ENCODE data around the gene ZNF45. TPM values are rescaled to one million over a fixed set of nuclear protein-coding genes. Genes with fewer than 3 reads are reported as not detected.

The ZNF45 gene
- total and polyA plus RNA-seq, 2 of the 13 experiments (the other 11 are each of a cell fraction or from before 2014, with no cell fraction given) = 2.4 to 11.3 TPM

DNA sequence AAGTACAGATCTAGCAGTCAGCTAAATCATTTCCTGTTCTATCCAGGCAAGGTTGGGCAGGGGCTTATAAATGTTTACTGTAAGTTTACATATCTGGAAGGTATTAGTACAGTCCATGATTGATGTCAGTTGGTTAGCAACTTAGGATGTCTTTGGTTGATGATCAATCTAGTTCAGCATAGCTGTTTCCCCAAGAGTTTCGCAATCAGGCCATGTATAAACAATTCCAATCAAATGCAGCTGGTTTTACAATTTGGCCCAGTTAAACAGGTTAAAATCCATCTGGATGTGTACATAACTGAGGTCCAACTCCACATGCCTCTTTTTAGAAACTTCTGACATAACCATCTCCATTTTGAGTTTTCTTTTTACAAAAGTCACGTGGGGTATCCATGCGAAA, 22.8 kb upstream of the ZNF45 start (continued):
- TF ChIP-seq HNF4A (CRISPR knock-in tag; IDR thresholded peaks at IDR 0.05) (0 out of 2 replicates have a peak, but pooled peaks have one; percentile 23), DNMT1 (CRISPR knock-in tag; IDR thresholded peaks at IDR 0.05) (no peak), SP1 (IDR thresholded peaks at IDR 0.05) (no peak), SP1 (CRISPR knock-in tag; IDR thresholded peaks at IDR 0.05) (no peak), HOXD1 (CRISPR knock-in tag; IDR thresholded peaks at IDR 0.05) (peak; percentile 55; the same call in 1 of the 2 replicates), TEAD3 (CRISPR knock-in tag; optimal IDR thresholded peaks at IDR 0.05; ENCODE audit: borderline replicate concordance) (peak; percentile 16), ZNF335 (CRISPR knock-in tag; IDR thresholded peaks at IDR 0.05) (no peak), GTF3A (CRISPR knock-in tag; conservative IDR thresholded peaks at IDR 0.05) (no peak), CEBPG (CRISPR knock-in tag; IDR thresholded peaks at IDR 0.05) (peak; percentile 92), ZSCAN22 (CRISPR knock-in tag; IDR thresholded peaks at IDR 0.05) (no peak), SP2 (CRISPR knock-in tag; IDR thresholded peaks at IDR 0.05) (no peak)
- TF ChIP-seq, protein P1, sequence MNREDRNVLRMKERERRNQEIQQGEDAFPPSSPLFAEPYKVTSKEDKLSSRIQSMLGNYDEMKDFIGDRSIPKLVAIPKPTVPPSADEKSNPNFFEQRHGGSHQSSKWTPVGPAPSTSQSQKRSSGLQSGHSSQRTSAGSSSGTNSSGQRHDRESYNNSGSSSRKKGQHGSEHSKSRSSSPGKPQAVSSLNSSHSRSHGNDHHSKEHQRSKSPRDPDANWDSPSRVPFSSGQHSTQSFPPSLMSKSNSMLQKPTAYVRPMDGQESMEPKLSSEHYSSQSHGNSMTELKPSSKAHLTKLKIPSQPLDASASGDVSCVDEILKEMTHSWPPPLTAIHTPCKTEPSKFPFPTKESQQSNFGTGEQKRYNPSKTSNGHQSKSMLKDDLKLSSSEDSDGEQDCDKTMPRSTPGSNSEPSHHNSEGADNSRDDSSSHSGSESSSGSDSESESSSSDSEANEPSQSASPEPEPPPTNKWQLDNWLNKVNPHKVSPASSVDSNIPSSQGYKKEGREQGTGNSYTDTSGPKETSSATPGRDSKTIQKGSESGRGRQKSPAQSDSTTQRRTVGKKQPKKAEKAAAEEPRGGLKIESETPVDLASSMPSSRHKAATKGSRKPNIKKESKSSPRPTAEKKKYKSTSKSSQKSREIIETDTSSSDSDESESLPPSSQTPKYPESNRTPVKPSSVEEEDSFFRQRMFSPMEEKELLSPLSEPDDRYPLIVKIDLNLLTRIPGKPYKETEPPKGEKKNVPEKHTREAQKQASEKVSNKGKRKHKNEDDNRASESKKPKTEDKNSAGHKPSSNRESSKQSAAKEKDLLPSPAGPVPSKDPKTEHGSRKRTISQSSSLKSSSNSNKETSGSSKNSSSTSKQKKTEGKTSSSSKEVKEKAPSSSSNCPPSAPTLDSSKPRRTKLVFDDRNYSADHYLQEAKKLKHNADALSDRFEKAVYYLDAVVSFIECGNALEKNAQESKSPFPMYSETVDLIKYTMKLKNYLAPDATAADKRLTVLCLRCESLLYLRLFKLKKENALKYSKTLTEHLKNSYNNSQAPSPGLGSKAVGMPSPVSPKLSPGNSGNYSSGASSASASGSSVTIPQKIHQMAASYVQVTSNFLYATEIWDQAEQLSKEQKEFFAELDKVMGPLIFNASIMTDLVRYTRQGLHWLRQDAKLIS (CRISPR knock-in tag; IDR thresholded peaks at IDR 0.05) = no peak
- TF ChIP-seq, protein P2, sequence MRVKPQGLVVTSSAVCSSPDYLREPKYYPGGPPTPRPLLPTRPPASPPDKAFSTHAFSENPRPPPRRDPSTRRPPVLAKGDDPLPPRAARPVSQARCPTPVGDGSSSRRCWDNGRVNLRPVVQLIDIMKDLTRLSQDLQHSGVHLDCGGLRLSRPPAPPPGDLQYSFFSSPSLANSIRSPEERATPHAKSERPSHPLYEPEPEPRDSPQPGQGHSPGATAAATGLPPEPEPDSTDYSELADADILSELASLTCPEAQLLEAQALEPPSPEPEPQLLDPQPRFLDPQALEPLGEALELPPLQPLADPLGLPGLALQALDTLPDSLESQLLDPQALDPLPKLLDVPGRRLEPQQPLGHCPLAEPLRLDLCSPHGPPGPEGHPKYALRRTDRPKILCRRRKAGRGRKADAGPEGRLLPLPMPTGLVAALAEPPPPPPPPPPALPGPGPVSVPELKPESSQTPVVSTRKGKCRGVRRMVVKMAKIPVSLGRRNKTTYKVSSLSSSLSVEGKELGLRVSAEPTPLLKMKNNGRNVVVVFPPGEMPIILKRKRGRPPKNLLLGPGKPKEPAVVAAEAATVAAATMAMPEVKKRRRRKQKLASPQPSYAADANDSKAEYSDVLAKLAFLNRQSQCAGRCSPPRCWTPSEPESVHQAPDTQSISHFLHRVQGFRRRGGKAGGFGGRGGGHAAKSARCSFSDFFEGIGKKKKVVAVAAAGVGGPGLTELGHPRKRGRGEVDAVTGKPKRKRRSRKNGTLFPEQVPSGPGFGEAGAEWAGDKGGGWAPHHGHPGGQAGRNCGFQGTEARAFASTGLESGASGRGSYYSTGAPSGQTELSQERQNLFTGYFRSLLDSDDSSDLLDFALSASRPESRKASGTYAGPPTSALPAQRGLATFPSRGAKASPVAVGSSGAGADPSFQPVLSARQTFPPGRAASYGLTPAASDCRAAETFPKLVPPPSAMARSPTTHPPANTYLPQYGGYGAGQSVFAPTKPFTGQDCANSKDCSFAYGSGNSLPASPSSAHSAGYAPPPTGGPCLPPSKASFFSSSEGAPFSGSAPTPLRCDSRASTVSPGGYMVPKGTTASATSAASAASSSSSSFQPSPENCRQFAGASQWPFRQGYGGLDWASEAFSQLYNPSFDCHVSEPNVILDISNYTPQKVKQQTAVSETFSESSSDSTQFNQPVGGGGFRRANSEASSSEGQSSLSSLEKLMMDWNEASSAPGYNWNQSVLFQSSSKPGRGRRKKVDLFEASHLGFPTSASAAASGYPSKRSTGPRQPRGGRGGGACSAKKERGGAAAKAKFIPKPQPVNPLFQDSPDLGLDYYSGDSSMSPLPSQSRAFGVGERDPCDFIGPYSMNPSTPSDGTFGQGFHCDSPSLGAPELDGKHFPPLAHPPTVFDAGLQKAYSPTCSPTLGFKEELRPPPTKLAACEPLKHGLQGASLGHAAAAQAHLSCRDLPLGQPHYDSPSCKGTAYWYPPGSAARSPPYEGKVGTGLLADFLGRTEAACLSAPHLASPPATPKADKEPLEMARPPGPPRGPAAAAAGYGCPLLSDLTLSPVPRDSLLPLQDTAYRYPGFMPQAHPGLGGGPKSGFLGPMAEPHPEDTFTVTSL (CRISPR knock-in tag; IDR thresholded peaks at IDR 0.05; ENCODE audit: borderline replicate concordance) = peak; percentile 54; the same call in 1 of the 2 replicates
- TF ChIP-seq, protein P3, sequence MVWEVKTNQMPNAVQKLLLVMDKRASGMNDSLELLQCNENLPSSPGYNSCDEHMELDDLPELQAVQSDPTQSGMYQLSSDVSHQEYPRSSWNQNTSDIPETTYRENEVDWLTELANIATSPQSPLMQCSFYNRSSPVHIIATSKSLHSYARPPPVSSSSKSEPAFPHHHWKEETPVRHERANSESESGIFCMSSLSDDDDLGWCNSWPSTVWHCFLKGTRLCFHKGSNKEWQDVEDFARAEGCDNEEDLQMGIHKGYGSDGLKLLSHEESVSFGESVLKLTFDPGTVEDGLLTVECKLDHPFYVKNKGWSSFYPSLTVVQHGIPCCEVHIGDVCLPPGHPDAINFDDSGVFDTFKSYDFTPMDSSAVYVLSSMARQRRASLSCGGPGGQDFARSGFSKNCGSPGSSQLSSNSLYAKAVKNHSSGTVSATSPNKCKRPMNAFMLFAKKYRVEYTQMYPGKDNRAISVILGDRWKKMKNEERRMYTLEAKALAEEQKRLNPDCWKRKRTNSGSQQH (CRISPR knock-in tag; IDR thresholded peaks at IDR 0.05; ENCODE audit: low read depth) = no peak
- TF ChIP-seq, protein P4, sequence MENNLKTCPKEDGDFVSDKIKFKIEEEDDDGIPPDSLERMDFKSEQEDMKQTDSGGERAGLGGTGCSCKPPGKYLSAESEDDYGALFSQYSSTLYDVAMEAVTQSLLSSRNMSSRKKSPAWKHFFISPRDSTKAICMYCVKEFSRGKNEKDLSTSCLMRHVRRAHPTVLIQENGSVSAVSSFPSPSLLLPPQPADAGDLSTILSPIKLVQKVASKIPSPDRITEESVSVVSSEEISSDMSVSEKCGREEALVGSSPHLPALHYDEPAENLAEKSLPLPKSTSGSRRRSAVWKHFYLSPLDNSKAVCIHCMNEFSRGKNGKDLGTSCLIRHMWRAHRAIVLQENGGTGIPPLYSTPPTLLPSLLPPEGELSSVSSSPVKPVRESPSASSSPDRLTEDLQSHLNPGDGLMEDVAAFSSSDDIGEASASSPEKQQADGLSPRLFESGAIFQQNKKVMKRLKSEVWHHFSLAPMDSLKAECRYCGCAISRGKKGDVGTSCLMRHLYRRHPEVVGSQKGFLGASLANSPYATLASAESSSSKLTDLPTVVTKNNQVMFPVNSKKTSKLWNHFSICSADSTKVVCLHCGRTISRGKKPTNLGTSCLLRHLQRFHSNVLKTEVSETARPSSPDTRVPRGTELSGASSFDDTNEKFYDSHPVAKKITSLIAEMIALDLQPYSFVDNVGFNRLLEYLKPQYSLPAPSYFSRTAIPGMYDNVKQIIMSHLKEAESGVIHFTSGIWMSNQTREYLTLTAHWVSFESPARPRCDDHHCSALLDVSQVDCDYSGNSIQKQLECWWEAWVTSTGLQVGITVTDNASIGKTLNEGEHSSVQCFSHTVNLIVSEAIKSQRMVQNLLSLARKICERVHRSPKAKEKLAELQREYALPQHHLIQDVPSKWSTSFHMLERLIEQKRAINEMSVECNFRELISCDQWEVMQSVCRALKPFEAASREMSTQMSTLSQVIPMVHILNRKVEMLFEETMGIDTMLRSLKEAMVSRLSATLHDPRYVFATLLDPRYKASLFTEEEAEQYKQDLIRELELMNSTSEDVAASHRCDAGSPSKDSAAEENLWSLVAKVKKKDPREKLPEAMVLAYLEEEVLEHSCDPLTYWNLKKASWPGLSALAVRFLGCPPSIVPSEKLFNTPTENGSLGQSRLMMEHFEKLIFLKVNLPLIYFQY (CRISPR knock-in tag; IDR thresholded peaks at IDR 0.05; ENCODE audit: borderline replicate concordance) = peak; percentile 52; the same call in 1 of the 2 replicates
